Ishikawa (cell line): ENCODE results near the gene B3GALT4.

Experiments used
- CEBPB ChIP-seq: IDR thresholded peaks from 2 replicates; pipeline ENCODE4 v1.6.1; 2012
- YY1 ChIP-seq: IDR thresholded peaks from 2 replicates; pipeline ENCODE4 v1.6.1; 2012; ENCODE audit warnings: low read depth

DNA sequence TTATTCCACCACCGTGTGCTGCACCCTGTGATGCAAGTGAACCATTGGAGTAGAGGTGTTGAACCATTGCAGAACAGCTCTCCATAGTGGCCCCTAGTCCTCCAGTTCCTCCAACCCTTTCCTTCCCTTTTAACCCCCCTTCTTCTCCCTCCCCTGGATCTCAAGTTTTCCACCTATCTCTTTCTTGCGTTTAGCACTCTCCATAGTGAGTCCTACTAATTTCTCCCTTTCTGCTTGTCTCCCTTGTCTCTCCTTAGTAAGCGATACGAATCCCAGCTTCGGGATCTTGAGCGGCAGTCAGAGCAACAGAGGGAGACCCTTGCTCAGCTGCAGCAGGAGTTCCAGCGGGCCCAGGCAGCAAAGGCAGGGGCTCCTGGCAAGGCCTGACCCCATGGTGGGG lies 13.5 kb downstream of the B3GALT4 start:
- TF ChIP-seq YY1 (no peak), CEBPB (no peak)
